GM23338 (cell line): Measurements from ENCODE around the gene NCCRP1. TPM values are rescaled to one million over a fixed set of nuclear protein-coding genes. Genes with fewer than 3 reads are reported as not detected.

Source experiments
- ATAC-seq: fragments of 200-7000 bp; cut with Tn5 transposase; 3 replicates; pipeline ENCODE4 v1.9.1; 2020
- DNase-seq: peaks from one replicate; pipeline ENCODE4 v3.0.0-alpha.2; 2015; ENCODE audit warnings: low spot score
- H2AFZ ChIP-seq: fragments of 200-600 bp; sonication (generic); 2 replicates; pipeline ENCODE4 v1.8.0; 2016; ENCODE audit warnings: antibody characterized with exemption, mild to moderate bottlenecking, moderate library complexity
- H3F3A ChIP-seq: fragments of 200-600 bp; sonication (generic); replicated peaks from 2 replicates; pipeline ENCODE4 v1.8.0; 2017; ENCODE audit warnings: antibody characterized with exemption, mixed run types, low read depth
- H3K27ac ChIP-seq: fragments of 200-600 bp; sonication (generic); 2 replicates; pipeline ENCODE4 v1.6.1; 2016; ENCODE audit warnings: low read depth
- H3K27me3 ChIP-seq: fragments of 200-600 bp; sonication (generic); 2 replicates; pipeline ENCODE4 v1.8.0; 2016; ENCODE audit warnings: mild to moderate bottlenecking, mixed run types, moderate library complexity; ENCODE audit not compliant: insufficient read depth
- H3K36me3 ChIP-seq: fragments of 200-600 bp; sonication (generic); 2 replicates; pipeline ENCODE4 v1.8.0; 2016; ENCODE audit warnings: mild to moderate bottlenecking; ENCODE audit not compliant: insufficient read depth
- H3K4me1 ChIP-seq: fragments of 200-600 bp; sonication (generic); 2 replicates; pipeline ENCODE4 v1.8.0; 2016; ENCODE audit warnings: mild to moderate bottlenecking, moderate library complexity; ENCODE audit not compliant: insufficient read depth
- H3K4me2 ChIP-seq: fragments of 200-600 bp; sonication (generic); 2 replicates; pipeline ENCODE4 v1.7.1; 2017; ENCODE audit warnings: mixed run types
- H3K4me3 ChIP-seq: fragments of 200-600 bp; sonication (generic); 2 replicates; pipeline ENCODE4 v1.6.1; 2016; ENCODE audit warnings: mixed run types
- H3K79me2 ChIP-seq: fragments of 200-600 bp; sonication (generic); replicated peaks from 2 replicates; pipeline ENCODE4 v1.8.0; 2017; ENCODE audit warnings: mild to moderate bottlenecking; ENCODE audit not compliant: insufficient read depth
- H3K9me2 ChIP-seq: fragments of 200-600 bp; sonication (generic); 2 replicates; pipeline ENCODE4 v1.8.0; 2017; ENCODE audit not compliant: insufficient read depth
- H4K20me1 ChIP-seq: fragments of 200-600 bp; sonication (generic); replicated peaks from 2 replicates; pipeline ENCODE4 v1.8.0; 2017; ENCODE audit warnings: mild to moderate bottlenecking; ENCODE audit not compliant: insufficient read depth
- H3K27ac Mint-ChIP-seq: 2 replicates; pipeline ENCODE4 v1.8.0; 2020; ENCODE audit warnings: inconsistent platforms, mild to moderate bottlenecking, moderate library complexity, mixed read lengths
- H3K27me3 Mint-ChIP-seq: 3 replicates; pipeline ENCODE4 v1.8.0; 2022; ENCODE audit warnings: low read depth, mild to moderate bottlenecking, moderate library complexity, mixed read lengths, inconsistent platforms; ENCODE audit not compliant: insufficient read depth, poor library complexity
- H3K36me3 Mint-ChIP-seq: 3 replicates; pipeline ENCODE4 v1.8.0; 2021; ENCODE audit warnings: low read depth, mild to moderate bottlenecking, inconsistent platforms, moderate library complexity, mixed read lengths
- H3K4me1 Mint-ChIP-seq: 3 replicates; pipeline ENCODE4 v1.8.0; 2020; ENCODE audit warnings: mild to moderate bottlenecking, inconsistent platforms, mixed read lengths
- H3K4me3 Mint-ChIP-seq: 3 replicates; pipeline ENCODE4 v1.8.0; 2021; ENCODE audit warnings: moderate library complexity, mild to moderate bottlenecking, inconsistent platforms, mixed read lengths
- H3K9me3 Mint-ChIP-seq: 3 replicates; pipeline ENCODE4 v1.8.0; 2020; ENCODE audit warnings: moderate library complexity, mild to moderate bottlenecking, inconsistent platforms, mixed read lengths
- CREB1 ChIP-seq: fragments of 250-450 bp; sonication (Bioruptor Pico); IDR thresholded peaks from 2 replicates; pipeline ENCODE4 v1.5.0; 2020; ENCODE audit warnings: low read depth, mild to moderate bottlenecking, moderate library complexity
- CTCF ChIP-seq, 2 experiments: fragments of 200-600 bp in 1 of 2; sonication (generic) in 1 of 2; conservative IDR thresholded peaks; 2 replicates each; pipeline versions ENCODE4 v1.5.1 to v1.6.1; 2016 to 2017; ENCODE audit warnings: antibody characterized with exemption in 2 of 2, low read depth in 2 of 2, mild to moderate bottlenecking in 2 of 2, moderate library complexity in 1 of 2
- EZH2 ChIP-seq: fragments of 200-600 bp; sonication (generic); IDR thresholded peaks from one replicate; pipeline ENCODE4 v1.8.0; 2017; ENCODE audit warnings: antibody characterized with exemption, mild to moderate bottlenecking, low read depth; ENCODE audit not compliant: unreplicated experiment
- EZH2phosphoT487 ChIP-seq: fragments of 200-600 bp; sonication (generic); IDR thresholded peaks from one replicate; pipeline ENCODE4 v1.8.1; 2018; ENCODE audit warnings: antibody characterized with exemption; ENCODE audit not compliant: unreplicated experiment
- JUNB ChIP-seq: IDR thresholded peaks from one replicate; pipeline ENCODE4 v1.6.1; 2016; ENCODE audit warnings: antibody characterized with exemption; ENCODE audit not compliant: unreplicated experiment
- NANOG ChIP-seq: IDR thresholded peaks from 2 replicates; pipeline ENCODE4 v1.6.1; 2016; ENCODE audit warnings: antibody characterized with exemption, borderline replicate concordance
- POLR2AphosphoS5 ChIP-seq: IDR thresholded peaks from 2 replicates; pipeline ENCODE4 v1.6.1; 2016; ENCODE audit warnings: antibody characterized with exemption, low read depth
- STAT1 ChIP-seq: IDR thresholded peaks from one replicate; pipeline ENCODE4 v1.6.1; 2016; ENCODE audit warnings: antibody characterized with exemption; ENCODE audit not compliant: unreplicated experiment
- ZNF114 ChIP-seq: fragments of 250-450 bp; sonication (Bioruptor Pico); IDR thresholded peaks from 2 replicates; pipeline ENCODE4 v1.5.0; 2020; ENCODE audit warnings: mild to moderate bottlenecking, moderate library complexity
- ZNF331 ChIP-seq: fragments of 250-450 bp; sonication (Bioruptor Pico); IDR thresholded peaks from 2 replicates; pipeline ENCODE4 v1.5.0; 2020; ENCODE audit warnings: low read depth, mild to moderate bottlenecking, moderate library complexity
- ZNF462 ChIP-seq: fragments of 250-450 bp; sonication (Bioruptor Pico); IDR thresholded peaks from 2 replicates; pipeline ENCODE4 v1.5.0; 2020; ENCODE audit warnings: mild to moderate bottlenecking, moderate library complexity
- polyA plus RNA-seq: library from polyadenylated mRNA; unstranded; fragments of >200 nt; fragmentation: Nextera tagmentation; extraction: Ambion mirVana; gene quantifications from 2 replicates; pipeline ENCODE4 v1.2.1, GENCODE V29; 2016
- total RNA-seq: library from RNA; depleted of rRNA; stranded (reverse); fragments of >200 nt; shearing (Covaris generic); gene quantifications from 2 replicates; pipeline ENCODE4 v1.2.3, GENCODE V29; 2014
- TF ChIP-seq, protein P1 (sequence below): IDR thresholded peaks from one replicate; pipeline ENCODE4 v1.6.1; 2018; ENCODE audit warnings: antibody characterized with exemption; ENCODE audit not compliant: unreplicated experiment
- TF ChIP-seq, protein P2 (sequence below): IDR thresholded peaks from 2 replicates; pipeline ENCODE4 v1.6.1; 2016; ENCODE audit warnings: antibody characterized with exemption

Gene NCCRP1
- total and polyA plus RNA-seq, 2 experiments from 2014 or later, result 3.6 to 6.2 TPM

GRCh38 chr19:39238209-39238608 lies 41.4 kb downstream of the NCCRP1 start:
- H3K27ac ChIP-seq, result no peak overlapping the region
- DNase-seq (no peak), ATAC-seq (no peak)
- no peaks in the 10 kb centered on the region for H3K79me2 ChIP-seq
- Mint-ChIP-seq H3K9me3 (no peaks in the 10 kb centered on the region), H3K27me3 (peaks cover 5% of the 10 kb centered on the region), H3K27ac (no peak overlapping the region), H3K4me1 (no peaks in the 10 kb centered on the region; the same call in 2 of the 3 replicates), H3K36me3 (no peaks in the 10 kb centered on the region; the same call in 2 of the 3 replicates), H3K4me3 (no peak overlapping the region)
- TF ChIP-seq, protein P1, sequence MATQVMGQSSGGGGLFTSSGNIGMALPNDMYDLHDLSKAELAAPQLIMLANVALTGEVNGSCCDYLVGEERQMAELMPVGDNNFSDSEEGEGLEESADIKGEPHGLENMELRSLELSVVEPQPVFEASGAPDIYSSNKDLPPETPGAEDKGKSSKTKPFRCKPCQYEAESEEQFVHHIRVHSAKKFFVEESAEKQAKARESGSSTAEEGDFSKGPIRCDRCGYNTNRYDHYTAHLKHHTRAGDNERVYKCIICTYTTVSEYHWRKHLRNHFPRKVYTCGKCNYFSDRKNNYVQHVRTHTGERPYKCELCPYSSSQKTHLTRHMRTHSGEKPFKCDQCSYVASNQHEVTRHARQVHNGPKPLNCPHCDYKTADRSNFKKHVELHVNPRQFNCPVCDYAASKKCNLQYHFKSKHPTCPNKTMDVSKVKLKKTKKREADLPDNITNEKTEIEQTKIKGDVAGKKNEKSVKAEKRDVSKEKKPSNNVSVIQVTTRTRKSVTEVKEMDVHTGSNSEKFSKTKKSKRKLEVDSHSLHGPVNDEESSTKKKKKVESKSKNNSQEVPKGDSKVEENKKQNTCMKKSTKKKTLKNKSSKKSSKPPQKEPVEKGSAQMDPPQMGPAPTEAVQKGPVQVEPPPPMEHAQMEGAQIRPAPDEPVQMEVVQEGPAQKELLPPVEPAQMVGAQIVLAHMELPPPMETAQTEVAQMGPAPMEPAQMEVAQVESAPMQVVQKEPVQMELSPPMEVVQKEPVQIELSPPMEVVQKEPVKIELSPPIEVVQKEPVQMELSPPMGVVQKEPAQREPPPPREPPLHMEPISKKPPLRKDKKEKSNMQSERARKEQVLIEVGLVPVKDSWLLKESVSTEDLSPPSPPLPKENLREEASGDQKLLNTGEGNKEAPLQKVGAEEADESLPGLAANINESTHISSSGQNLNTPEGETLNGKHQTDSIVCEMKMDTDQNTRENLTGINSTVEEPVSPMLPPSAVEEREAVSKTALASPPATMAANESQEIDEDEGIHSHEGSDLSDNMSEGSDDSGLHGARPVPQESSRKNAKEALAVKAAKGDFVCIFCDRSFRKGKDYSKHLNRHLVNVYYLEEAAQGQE, result no peak
- TF ChIP-seq CTCF (conservative IDR thresholded peaks at IDR 0.05; ENCODE audit: low read depth in 2 of 2) (no peak), ZNF114 (CRISPR knock-in tag) (no peak), ZNF331 (no peak), STAT1 (no peak), ZNF462 (CRISPR knock-in tag) (no peak), POLR2AphosphoS5 (no peak), JUNB (no peak), EZH2 (no peak), EZH2phosphoT487 (no peak), CREB1 (CRISPR knock-in tag) (no peak), NANOG (no peak)
- TF ChIP-seq, protein P2, sequence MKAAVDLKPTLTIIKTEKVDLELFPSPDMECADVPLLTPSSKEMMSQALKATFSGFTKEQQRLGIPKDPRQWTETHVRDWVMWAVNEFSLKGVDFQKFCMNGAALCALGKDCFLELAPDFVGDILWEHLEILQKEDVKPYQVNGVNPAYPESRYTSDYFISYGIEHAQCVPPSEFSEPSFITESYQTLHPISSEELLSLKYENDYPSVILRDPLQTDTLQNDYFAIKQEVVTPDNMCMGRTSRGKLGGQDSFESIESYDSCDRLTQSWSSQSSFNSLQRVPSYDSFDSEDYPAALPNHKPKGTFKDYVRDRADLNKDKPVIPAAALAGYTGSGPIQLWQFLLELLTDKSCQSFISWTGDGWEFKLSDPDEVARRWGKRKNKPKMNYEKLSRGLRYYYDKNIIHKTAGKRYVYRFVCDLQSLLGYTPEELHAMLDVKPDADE, result no peak
- H3K4me1 ChIP-seq, result no peaks in the 10 kb centered on the region
- H3K9me2 ChIP-seq, result no peaks in the 10 kb centered on the region
- peaks cover 18% of the 10 kb centered on the region; the same call in 1 of the 2 replicates for H3K27me3 ChIP-seq
- no peak overlapping the region for H3K4me2 ChIP-seq
- no peaks in the 10 kb centered on the region for H3K36me3 ChIP-seq
- H3K4me3 ChIP-seq, result no peak overlapping the region
- H3F3A ChIP-seq, result no peaks in the 10 kb centered on the region
- no peak overlapping the region for H2AFZ ChIP-seq
- no peaks in the 10 kb centered on the region for H4K20me1 ChIP-seq
